Measurements from ENCODE around the gene WDR37. TPM values are rescaled to one million over a fixed set of nuclear protein-coding genes. Genes with fewer than 3 reads are reported as not detected.

WDR37 gene
- polyA plus RNA-seq, 1 of the 3 experiments (the other 2 are of a cell fraction): 11.9 TPM

- no peak overlapping the region for H3K4me3 ChIP-seq (ENCODE audit: low read depth in 2 of 2, low read length in 1 of 2)
- POLR2A ChIA-PET: no interaction called here
- H3K27me3 ChIP-seq (ENCODE audit: insufficient read depth): no peaks in the 10 kb centered on the region
- no peak overlapping the region for H3K9ac ChIP-seq
- no peak for DNase-seq
- no peak overlapping the region for H3K27ac ChIP-seq (ENCODE audit: low read depth in 2 of 2, low read length in 1 of 2)
- TF ChIP-seq CTCF (IDR thresholded peaks at IDR 0.05) (no peak), EZH2phosphoT487 (IDR thresholded peaks at IDR 0.05; ENCODE audit: borderline replicate concordance, low read depth) (no peak), MEF2A (IDR thresholded peaks at IDR 0.05; ENCODE audit: borderline replicate concordance, low read depth) (no peak), SIN3A (IDR thresholded peaks at IDR 0.05; ENCODE audit: borderline replicate concordance, low read depth, low read length) (no peak), EP300 (IDR thresholded peaks at IDR 0.05; ENCODE audit: borderline replicate concordance in 1 of 2, low read depth in 1 of 2, low read length in 1 of 2) (no peak), RXRA (IDR thresholded peaks at IDR 0.05; ENCODE audit: borderline replicate concordance, low read depth) (no peak), FOXJ3 (CRISPR knock-in tag; IDR thresholded peaks at IDR 0.05) (no peak), GABPA (IDR thresholded peaks at IDR 0.05; ENCODE audit: low read depth) (no peak), YY1 (IDR thresholded peaks at IDR 0.05; ENCODE audit: low read depth) (no peak), TCF12 (IDR thresholded peaks at IDR 0.05) (no peak), RAD21 (IDR thresholded peaks at IDR 0.05; ENCODE audit: low read length) (no peak), NFIC (IDR thresholded peaks at IDR 0.05; ENCODE audit: borderline replicate concordance) (no peak)
- no peaks in the 10 kb centered on the region for H4K20me1 ChIP-seq (ENCODE audit: insufficient read depth)
- no peak overlapping the region for H2AFZ ChIP-seq (ENCODE audit: low read depth)
- H3K79me2 ChIP-seq (ENCODE audit: insufficient read depth): peaks cover 5% of the 10 kb centered on the region; the same call in 1 of the 2 replicates
- H3K36me3 ChIP-seq (replicated peaks in 1 of 2; ENCODE audit: control insufficient read depth in 1 of 2, insufficient read depth in 2 of 2, low read length in 1 of 2): peaks cover 23 to 79% of the 10 kb centered on the region in 2 experiments
- H3K9me3 ChIP-seq: no peaks in the 10 kb centered on the region
- H3K9me2 ChIP-seq: no peaks in the 10 kb centered on the region
- H3K4me2 ChIP-seq: no peak overlapping the region
- 97% methylated on average over 11 of the region's 11 CpGs for WGBS (ENCODE audit: low lambda C conversion rate)
- H3F3A ChIP-seq (replicated peaks; ENCODE audit: insufficient read depth): no peaks in the 10 kb centered on the region
- CTCF ChIA-PET: interaction anchor here (2.7 kb wide), 1 partner anchor 14 kb away, joined by 12 read pairs; no protein-coding TSS in a partner anchor
- peaks cover 0 to 10% of the 10 kb centered on the region in 2 experiments; a peak in 1 of 4 replicates for H3K4me1 ChIP-seq (ENCODE audit: control insufficient read depth in 1 of 2, insufficient read depth in 2 of 2, low read depth in 1 of 2, low read length in 1 of 2)
These were observed 68.6 kb downstream of the WDR37 start for GRCh38 chr10:1124796-1125195.

- no peak overlapping the region for H2AFZ ChIP-seq (ENCODE audit: low read depth)
- CTCF ChIA-PET: interaction anchor here (2.7 kb wide), 1 partner anchor 16 kb away, joined by 12 read pairs; no protein-coding TSS in a partner anchor
These were observed 70.3 kb downstream of the WDR37 start for GRCh38 chr10:1126461-1126860.

More at GRCh38 chr10:1126461-1126860, 70.3 kb downstream of the WDR37 start:
- Histone ChIP-seq H3K4me2 (no peak overlapping the region), H3K36me3 (replicated peaks in 1 of 2; ENCODE audit: control insufficient read depth in 1 of 2, insufficient read depth in 2 of 2, low read length in 1 of 2) (peaks cover 26 to 77% of the 10 kb centered on the region in 2 experiments), H3K9me3 (no peaks in the 10 kb centered on the region), H3K4me3 (ENCODE audit: low read depth in 2 of 2, low read length in 1 of 2) (no peak overlapping the region), H3F3A (replicated peaks; ENCODE audit: insufficient read depth) (no peaks in the 10 kb centered on the region), H3K9me2 (no peaks in the 10 kb centered on the region), H3K9ac (no peak overlapping the region), H3K79me2 (ENCODE audit: insufficient read depth) (0 out of 2 replicates have a peak, but pooled peaks cover 5% of the 10 kb centered on the region), H4K20me1 (ENCODE audit: insufficient read depth) (no peaks in the 10 kb centered on the region), H3K27me3 (ENCODE audit: insufficient read depth) (no peaks in the 10 kb centered on the region), H3K4me1 (ENCODE audit: control insufficient read depth in 1 of 2, insufficient read depth in 2 of 2, low read depth in 1 of 2, low read length in 1 of 2) (peaks cover 0 to 7% of the 10 kb centered on the region in 2 experiments; a peak in 1 of 4 replicates), H3K27ac (ENCODE audit: low read depth in 2 of 2, low read length in 1 of 2) (no peak overlapping the region)
- POLR2A ChIA-PET: no interaction called here
- WGBS (ENCODE audit: low lambda C conversion rate): 95% methylated on average over 9 of the region's 13 CpGs
- no peak for TF ChIP-seq TAF1 (IDR thresholded peaks at IDR 0.05; ENCODE audit: borderline replicate concordance, low read depth, low read length)
- TF ChIP-seq ZBTB33 (IDR thresholded peaks at IDR 0.05; ENCODE audit: borderline replicate concordance, low read depth): no peak
- no peak for TF ChIP-seq NRF1 (IDR thresholded peaks at IDR 0.05; ENCODE audit: low read depth, low read length)
- TF ChIP-seq USF1 (IDR thresholded peaks at IDR 0.05; ENCODE audit: borderline replicate concordance, low read depth): no peak
- TF ChIP-seq YY1 (IDR thresholded peaks at IDR 0.05; ENCODE audit: low read depth): no peak
- TF ChIP-seq MEF2A (IDR thresholded peaks at IDR 0.05; ENCODE audit: borderline replicate concordance, low read depth): no peak
- no peak for TF ChIP-seq NFIC (IDR thresholded peaks at IDR 0.05; ENCODE audit: borderline replicate concordance)
- TF ChIP-seq SIN3A (IDR thresholded peaks at IDR 0.05; ENCODE audit: borderline replicate concordance, low read depth, low read length): no peak
- no peak for TF ChIP-seq USF2 (IDR thresholded peaks at IDR 0.05; ENCODE audit: borderline replicate concordance, low read depth, low read length)
- TF ChIP-seq MXI1 (IDR thresholded peaks at IDR 0.05; ENCODE audit: low read depth, low read length): no peak
- no peak for TF ChIP-seq EZH2phosphoT487 (IDR thresholded peaks at IDR 0.05; ENCODE audit: borderline replicate concordance, low read depth)
- TF ChIP-seq RFX5 (IDR thresholded peaks at IDR 0.05; ENCODE audit: low read length): no peak
- no peak for TF ChIP-seq POLR2AphosphoS5 (IDR thresholded peaks at IDR 0.05; ENCODE audit: low read depth, low read length)
- TF ChIP-seq TEAD4 (IDR thresholded peaks at IDR 0.05; ENCODE audit: borderline replicate concordance, insufficient read depth): no peak
- TF ChIP-seq SMC3 (IDR thresholded peaks at IDR 0.05; ENCODE audit: low read depth, low read length): no peak
- DNase-seq: no peak
